ENCODE measurements around the gene TRMT5. TPM values are rescaled to one million over a fixed set of nuclear protein-coding genes. Genes with fewer than 3 reads are reported as not detected.

TRMT5 gene
- total and polyA plus RNA-seq, 2 donors (not counting 1 experiment from before 2014, with no cell fraction given) = 1.0 to 6.1 TPM

- peaks cover 15 to 18% of the 10 kb centered on the region in 2 donors for H3K4me1 ChIP-seq (ENCODE audit: control insufficient read depth in 2 of 2, insufficient read depth in 2 of 2, low read length in 2 of 2)
- H3K9me3 ChIP-seq (ENCODE audit: control extremely low read depth in 1 of 3, control insufficient read depth in 2 of 3, insufficient read depth in 1 of 3, low read length in 2 of 3) = no peaks in the 10 kb centered on the region
- H3K27ac ChIP-seq (ENCODE audit: low read length in 2 of 2) = no peak overlapping the region
- H3K9ac ChIP-seq (ENCODE audit: low read length) = no peak overlapping the region
- ChIA-PET POLR2A (no interaction called here), CTCF (no interaction called here)
- Mint-ChIP-seq H3K4me1 (peaks cover 15% of the 10 kb centered on the region), H3K9me3 (ENCODE audit: insufficient read depth) (no peaks in the 10 kb centered on the region), H3K4me3 (no peak overlapping the region), H3K27me3 (no peaks in the 10 kb centered on the region), H3K27ac (no peak overlapping the region)
- H4K20me1 ChIP-seq (ENCODE audit: control insufficient read depth, insufficient read depth, low read length, poor library complexity, severe bottlenecking) = no peaks in the 10 kb centered on the region
- H3K4me2 ChIP-seq (replicated peaks; ENCODE audit: low read depth, low read length, poor library complexity, severe bottlenecking) = no peak overlapping the region
- H3K36me3 ChIP-seq (replicated peaks in 1 of 2; ENCODE audit: control extremely low read depth in 1 of 2, control insufficient read depth in 1 of 2, extremely low read depth in 1 of 2, insufficient read depth in 2 of 2, low read length in 1 of 2) = peaks cover 0 to 5% of the 10 kb centered on the region in 2 experiments
- no peak for ATAC-seq (ENCODE audit: low read depth)
- no peaks in the 10 kb centered on the region for H3K79me2 ChIP-seq (ENCODE audit: control insufficient read depth, insufficient read depth, low read length)
- H3K27me3 ChIP-seq (replicated peaks in 1 of 4; ENCODE audit: control extremely low read depth in 1 of 4, control insufficient read depth in 3 of 4, insufficient read depth in 4 of 4, low read length in 3 of 4) = no peaks in the 10 kb centered on the region
- DNase-seq = no peak
- 100% methylated on average over 1 of the region's 2 CpGs for WGBS (ENCODE audit: insufficient coverage)
- no peak overlapping the region for H3K4me3 ChIP-seq (ENCODE audit: control extremely low read depth in 1 of 5, extremely low read depth in 1 of 5, insufficient read depth in 1 of 5, low read depth in 2 of 5, low read length in 4 of 5)
- TF ChIP-seq EZH2 (IDR thresholded peaks at IDR 0.05; ENCODE audit: borderline replicate concordance, insufficient read depth, low read depth, low read length, poor library complexity, severe bottlenecking) (no peak), CTCF (IDR thresholded peaks at IDR 0.05) (no peak)
- intact Hi-C loops (cut with micrococcal nuclease) = no loop called here
- no peak overlapping the region for H2AFZ ChIP-seq (ENCODE audit: insufficient read depth, low read depth, low read length, poor library complexity, severe bottlenecking)
Observed at GRCh38 chr14:60977847-60978246, 3.0 kb downstream of the TRMT5 start.

DNA sequence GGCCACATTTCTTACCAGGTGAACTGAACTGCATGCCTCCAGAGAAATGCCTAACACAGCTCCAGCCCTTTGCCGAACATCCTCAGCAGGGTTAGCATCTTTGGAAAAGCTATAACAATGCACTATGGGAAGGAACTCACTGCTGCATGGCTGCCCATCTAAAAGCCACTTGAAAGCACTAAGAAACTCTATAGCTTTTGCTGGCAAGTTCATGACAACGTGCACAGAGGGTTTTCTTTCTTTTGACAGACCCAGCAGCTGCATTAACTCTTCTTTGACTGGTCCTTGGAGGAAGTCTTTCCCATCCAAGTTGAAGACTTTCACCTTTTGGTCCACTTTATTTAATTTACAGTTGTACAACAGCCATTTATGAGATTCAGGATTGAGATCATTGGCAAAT, 5.3 kb downstream of the TRMT5 start:
- DNase-seq (no peak), ATAC-seq (ENCODE audit: low read depth) (no peak)
- peaks cover 0 to 5% of the 10 kb centered on the region in 2 experiments for H3K36me3 ChIP-seq (replicated peaks in 1 of 2; ENCODE audit: control extremely low read depth in 1 of 2, control insufficient read depth in 1 of 2, extremely low read depth in 1 of 2, insufficient read depth in 2 of 2, low read length in 1 of 2)
- no peaks in the 10 kb centered on the region for H4K20me1 ChIP-seq (ENCODE audit: control insufficient read depth, insufficient read depth, low read length, poor library complexity, severe bottlenecking)
- H3K4me1 Mint-ChIP-seq = peaks cover 12% of the 10 kb centered on the region
- POLR2A ChIA-PET = no interaction called here
- H3K4me3 ChIP-seq (ENCODE audit: control extremely low read depth in 1 of 5, extremely low read depth in 1 of 5, insufficient read depth in 1 of 5, low read depth in 2 of 5, low read length in 4 of 5) = no peak overlapping the region
- no peak overlapping the region for H2AFZ ChIP-seq (ENCODE audit: insufficient read depth, low read depth, low read length, poor library complexity, severe bottlenecking)
- no peak overlapping the region for H3K9ac ChIP-seq (ENCODE audit: low read length)
- H3K4me1 ChIP-seq (ENCODE audit: control insufficient read depth in 2 of 2, insufficient read depth in 2 of 2, low read length in 2 of 2) = peaks cover 5 to 8% of the 10 kb centered on the region in 2 donors
- H3K4me3 Mint-ChIP-seq = no peak overlapping the region
- CTCF ChIA-PET = no interaction called here
- no peak overlapping the region for H3K4me2 ChIP-seq (replicated peaks; ENCODE audit: low read depth, low read length, poor library complexity, severe bottlenecking)
- no peaks in the 10 kb centered on the region for H3K79me2 ChIP-seq (ENCODE audit: control insufficient read depth, insufficient read depth, low read length)
- H3K9me3 ChIP-seq (ENCODE audit: control extremely low read depth in 1 of 3, control insufficient read depth in 2 of 3, insufficient read depth in 1 of 3, low read length in 2 of 3) = peaks cover 0 to 1% (median 0%) of the 10 kb centered on the region in 3 donors
- H3K27me3 Mint-ChIP-seq = no peaks in the 10 kb centered on the region
- H3K9me3 Mint-ChIP-seq (ENCODE audit: insufficient read depth) = no peaks in the 10 kb centered on the region
- intact Hi-C loops (cut with micrococcal nuclease) = no loop called here
- H3K27me3 ChIP-seq (replicated peaks in 1 of 4; ENCODE audit: control extremely low read depth in 1 of 4, control insufficient read depth in 3 of 4, insufficient read depth in 4 of 4, low read length in 3 of 4) = no peaks in the 10 kb centered on the region
- H3K27ac ChIP-seq (ENCODE audit: low read length in 2 of 2) = no peak overlapping the region
- TF ChIP-seq EZH2 (IDR thresholded peaks at IDR 0.05; ENCODE audit: borderline replicate concordance, insufficient read depth, low read depth, low read length, poor library complexity, severe bottlenecking) (no peak), CTCF (IDR thresholded peaks at IDR 0.05) (no peak)
- H3K27ac Mint-ChIP-seq = no peak overlapping the region
- 100% methylated on average over 1 of the region's 2 CpGs for whole genome bisulfite sequencing (ENCODE audit: insufficient coverage)

All from B cell (primary cell).